K562 (cell line): ENCODE data around the gene ZNF286A. TPM values are rescaled to one million over a fixed set of nuclear protein-coding genes. Genes with fewer than 3 reads are reported as not detected.
"Not testable (repeated sequence)": the region's sequence is repeated elsewhere in the genome, so short reads cannot be mapped to it uniquely, and the experiment has no call there.

ENCODE experiments used
- ATAC-seq: fragments of 200-7000 bp; cut with Tn5 transposase; 3 replicates; pipeline ENCODE4 v1.9.1; 2020; ENCODE audit warnings: moderate library complexity
- BruUV-seq: library from RNA; stranded (reverse); fragments of 400-500 nt; replicated peaks from 2 replicates; lab custom pipeline; 2021; lab: Mats Ljungman, UMichigan
- CTCF ChIA-PET: fragments of 300-600 bp; formaldehyde crosslinking; extraction: SDS; loops from one replicate; lab custom pipeline; 2021; ENCODE audit warnings: low intra/inter-chr PET ratio; lab: Yijun Ruan, JAX
- POLR2A ChIA-PET: fragments of 300-600, 350-650 bp; sonication (Branson Sonifier 250); formaldehyde crosslinking; extraction: SDS; loops from one replicate; lab custom pipeline; 2021; ENCODE audit warnings: antibody characterized with exemption, inconsistent platforms; lab: Yijun Ruan, JAX
- DNase-seq, 4 experiments: peaks; one replicate each; pipeline versions ENCODE4 v3.0.0 to v3.0.0-alpha.2; 2011 to 2018; ENCODE audit warnings: low spot score in 3 of 4, mixed read lengths in 3 of 4; ENCODE audit errors: extremely low read depth in 1 of 4
- FAIRE-seq: peaks from 2 replicates; lab custom pipeline; 2011; peaks lifted over from hg19 to GRCh38; lab: Jason Lieb, UNC
- H2AFZ ChIP-seq: 2 replicates; pipeline ENCODE4 v1.6.0; 2011; ENCODE audit warnings: low read depth, low read length, control low read depth, inconsistent platforms
- H3K27ac ChIP-seq: fragments of 200-600 bp; 3 replicates; pipeline ENCODE4 v1.8.0; 2011; ENCODE audit warnings: low read depth, mild to moderate bottlenecking, control low read depth, inconsistent platforms, low read length, moderate library complexity, mixed read lengths; ENCODE audit errors: extremely low read depth
- H3K27me3 ChIP-seq, 2 experiments: fragments of 300-600 bp in 1 of 2; 2 replicates in 1 of 2; 3 replicates in 1 of 2; pipeline versions ENCODE4 v1.6.0 to v1.8.0; 2011; ENCODE audit warnings: inconsistent platforms in 2 of 2, low read length in 2 of 2, mild to moderate bottlenecking in 1 of 2, mixed read lengths in 1 of 2, moderate library complexity in 1 of 2; ENCODE audit not compliant: control insufficient read depth in 2 of 2, insufficient read depth in 2 of 2
- H3K36me3 ChIP-seq: fragments of 300-600 bp; 3 replicates; pipeline ENCODE4 v1.8.0; 2011; ENCODE audit warnings: mild to moderate bottlenecking, low read length, inconsistent platforms; ENCODE audit not compliant: control insufficient read depth, insufficient read depth
- H3K4me1 ChIP-seq, 2 experiments: fragments of 200-600 bp in 1 of 2; replicated peaks in 1 of 2; 2 replicates in 1 of 2; 3 replicates in 1 of 2; pipeline versions ENCODE4 v1.5.1 to v1.8.0; 2011; ENCODE audit warnings: inconsistent platforms in 2 of 2, low read length in 2 of 2, mild to moderate bottlenecking in 1 of 2, mixed read lengths in 1 of 2, moderate library complexity in 1 of 2; ENCODE audit not compliant: control insufficient read depth in 2 of 2, insufficient read depth in 2 of 2
- H3K4me2 ChIP-seq: 2 replicates; pipeline ENCODE4 v1.6.1; 2011; ENCODE audit warnings: low read length, control low read depth, inconsistent platforms, mixed read lengths; ENCODE audit not compliant: insufficient read depth
- H3K4me3 ChIP-seq: fragments of 200-600 bp; sonication (generic), shearing (Covaris generic); 2 replicates; pipeline ENCODE4 v1.5.1; 2016; ENCODE audit warnings: control low read depth, inconsistent platforms
- H3K79me2 ChIP-seq: fragments of 200-600 bp; 3 replicates; pipeline ENCODE4 v1.8.0; 2011; ENCODE audit warnings: low read length, inconsistent platforms; ENCODE audit not compliant: control insufficient read depth, insufficient read depth
- H3K9ac ChIP-seq, 2 experiments: 2 replicates each; pipeline versions ENCODE4 v1.6.0 to v1.6.1; 2011; ENCODE audit warnings: low read depth in 2 of 2, low read length in 2 of 2, control low read depth in 1 of 2, inconsistent platforms in 1 of 2, mild to moderate bottlenecking in 1 of 2, mixed read lengths in 1 of 2; ENCODE audit not compliant: insufficient read depth in 1 of 2
- H3K9me1 ChIP-seq: one replicate; pipeline ENCODE4 v1.6.0; 2011; ENCODE audit warnings: inconsistent platforms, mild to moderate bottlenecking, low read length, moderate library complexity; ENCODE audit not compliant: control insufficient read depth, insufficient read depth
- H3K9me3 ChIP-seq: replicated peaks from 2 replicates; pipeline ENCODE4 v1.5.1; 2011; ENCODE audit warnings: low read depth, low read length, inconsistent platforms; ENCODE audit not compliant: control insufficient read depth, insufficient read depth
- H4K20me1 ChIP-seq: replicated peaks from 2 replicates; pipeline ENCODE4 v1.6.1; 2011; ENCODE audit warnings: low read length, inconsistent platforms, mixed read lengths; ENCODE audit not compliant: control insufficient read depth, insufficient read depth
- HDGF ChIP-seq: fragments of 450-650 bp; IDR thresholded peaks from 2 replicates; pipeline ENCODE4 v1.6.1; 2016
- NFE2 ChIP-seq: IDR thresholded peaks from 2 replicates; pipeline ENCODE4 v1.6.1; 2014; ENCODE audit warnings: antibody characterized with exemption, low read depth
- STAG1 ChIP-seq: sonication (generic); formaldehyde crosslinking; IDR thresholded peaks from 2 replicates; pipeline ENCODE4 v1.5.0; 2020; ENCODE audit warnings: missing genetic modification reagents, borderline replicate concordance
- TAF15 ChIP-seq: fragments of 200-400 bp; formaldehyde crosslinking; IDR thresholded peaks from 2 replicates; pipeline ENCODE4 v1.6.1; 2017; ENCODE audit warnings: mild to moderate bottlenecking, low read depth, low read length, moderate library complexity
- YBX1 ChIP-seq: fragments of 450-650 bp; IDR thresholded peaks from 2 replicates; pipeline ENCODE4 v1.7.1; 2016; ENCODE audit warnings: mild to moderate bottlenecking
- ZBTB1 ChIP-seq: sonication (generic); formaldehyde crosslinking; IDR thresholded peaks from 2 replicates; pipeline ENCODE4 v1.8.1; 2023; ENCODE audit warnings: missing genetic modification reagents, low read depth, mild to moderate bottlenecking, borderline replicate concordance
- WGBS: fragments of 100-300 bp; shearing (Covaris generic); methylation state at CpG from one replicate; pipeline ENCODE4 v1.1.6; 2016; ENCODE audit warnings: low coverage, mixed read lengths; ENCODE audit not compliant: insufficient coverage; ENCODE audit errors: missing lambda C conversion rate; 5-methylcytosine and 5-hydroxymethylcytosine counted together
- in situ Hi-C: fragments of 300-500 bp; cut with MboI; formaldehyde crosslinking; loops from 4 replicates; pipeline ENCODE4 v1.15.0; 2018; ENCODE audit warnings: inconsistent platforms, mixed read lengths
- intact Hi-C: fragments of 100-400 bp; cut with micrococcal nuclease; formaldehyde crosslinking; loops from 2 replicates; pipeline ENCODE4 v1.14.2; 2022
- polyA plus RNA-seq, 8 experiments: library from polyadenylated mRNA; depleted of rRNA in 4 of 8; stranded (reverse) in 5 of 8; unstranded in 3 of 8; fragments of >200 nt; fragmentation: Nextera tagmentation in 2 of 8; fragmentation: Illumina TruSeq in 1 of 8; extraction: Ambion mirVana in 2 of 8; extraction: Trizol in 1 of 8; gene quantifications; 2 replicates each; pipeline versions ENCODE4 v1.2.1 to v1.2.3, GENCODE V29; 2011 to 2014; ENCODE audit warnings: inconsistent platforms in 1 of 8, missing spikeins in 1 of 8
- total RNA-seq, 7 experiments: library from RNA; depleted of rRNA in 6 of 7; stranded (reverse); fragments of >200 nt in 6 of 7; fragmentation: Illumina TruSeq in 2 of 7; extraction: Trizol in 2 of 7; gene quantifications; 2 replicates each; pipeline versions ENCODE4 v1.2.1 to v1.2.3, GENCODE V29; 2011 to 2021; ENCODE audit warnings: low replicate concordance in 1 of 7

ZNF286A gene
- total and polyA plus RNA-seq, 9 of the 15 experiments (the other 6 are each of a cell fraction or from before 2014, with no cell fraction given) = 9.0 to 23.1 (median 16.6) TPM

DNA sequence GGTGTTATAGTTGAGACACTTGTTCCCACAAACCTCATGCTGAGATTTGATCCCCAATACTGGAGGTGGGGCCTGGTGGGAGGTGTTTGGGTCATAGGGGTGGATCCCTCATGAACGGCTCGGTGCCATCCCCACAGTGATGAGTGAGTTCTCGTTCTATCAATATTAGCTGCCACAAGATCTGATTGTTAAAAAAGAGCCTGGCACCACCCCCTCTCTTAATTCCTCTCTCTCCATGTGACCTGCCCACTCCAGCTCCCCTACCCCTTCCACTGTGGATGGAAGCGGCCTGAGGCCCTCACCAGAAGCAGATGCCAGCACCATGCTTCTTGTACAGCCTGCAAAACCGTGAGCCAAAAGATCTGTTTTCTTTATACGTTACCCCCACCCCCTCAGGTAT, 46.6 kb upstream of the ZNF286A start (continued):
- TF ChIP-seq TAF15 (no peak), HDGF (no peak), STAG1 (CRISPR knock-in tag) (no peak)

GRCh38 chr17:15654401-15654800, 45.2 kb upstream of the ZNF286A start:
- DNase-seq, H3K9me3 ChIP-seq, CTCF ChIA-PET, H3K27me3 ChIP-seq, FAIRE-seq, H4K20me1 ChIP-seq, in situ Hi-C loops, H3K79me2 ChIP-seq, BruUV-seq, H3K4me3 ChIP-seq, H3K9me1 ChIP-seq, H3K36me3 ChIP-seq, H3K27ac ChIP-seq, H2AFZ ChIP-seq, H3K9ac ChIP-seq, POLR2A ChIA-PET, intact Hi-C loops, H3K4me2 ChIP-seq, ATAC-seq: not testable (repeated sequence)
- WGBS = 29% methylated on average over 2 of the region's 3 CpGs
- H3K4me1 ChIP-seq = peaks cover 10 to 11% of the 10 kb centered on the region in 2 experiments

DNA sequence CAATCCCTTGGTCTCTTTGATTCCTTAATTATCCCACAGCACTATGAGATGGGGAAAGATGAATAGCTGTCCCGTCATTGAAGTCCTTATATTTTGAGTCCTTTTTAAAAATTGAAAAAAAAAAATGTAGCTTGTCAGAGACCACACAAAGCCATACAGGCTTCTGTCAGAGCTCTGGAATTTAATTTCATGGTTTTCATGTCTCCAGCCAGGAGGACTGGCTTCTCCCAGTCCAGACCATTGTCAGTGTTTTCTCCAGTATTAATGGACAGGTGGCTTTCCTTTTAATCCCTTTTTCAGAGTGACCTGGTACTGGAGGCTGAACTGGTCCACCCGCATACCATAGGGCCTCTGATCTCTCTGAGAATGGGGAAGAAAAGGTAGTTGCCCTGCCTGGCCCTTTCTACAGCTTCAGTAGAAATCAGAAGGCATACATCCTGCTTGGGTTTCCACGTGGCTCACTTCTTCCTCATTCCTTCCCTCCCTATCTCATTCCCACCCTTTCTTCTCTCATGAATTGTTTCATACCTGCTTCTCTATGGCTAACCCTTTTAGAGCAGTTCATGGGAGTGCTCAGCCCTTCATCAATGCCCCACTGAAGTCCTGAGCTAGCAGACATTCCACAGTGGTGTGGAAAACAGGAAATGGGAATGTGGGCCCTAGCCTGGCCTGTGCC, 44.5 kb upstream of the ZNF286A start:
- TF ChIP-seq NFE2 = no peak
- TF ChIP-seq ZBTB1 = no peak
- no peak for TF ChIP-seq YBX1
- WGBS = 54% methylated on average over 3 of the region's 3 CpGs

More for the DNA sequence above, 44.5 kb upstream of the ZNF286A start:
- Histone ChIP-seq H3K4me2 (no peak overlapping the region), H3K9me1 (no peaks in the 10 kb centered on the region), H3K9ac (no peak overlapping the region), H3K79me2 (no peaks in the 10 kb centered on the region), H3K4me1 (peaks cover 10 to 11% of the 10 kb centered on the region in 2 experiments), H4K20me1 (no peaks in the 10 kb centered on the region), H3K27me3 (no peaks in the 10 kb centered on the region), H2AFZ (no peak overlapping the region), H3K4me3 (no peak overlapping the region), H3K9me3 (no peaks in the 10 kb centered on the region), H3K27ac (no peak overlapping the region), H3K36me3 (no peaks in the 10 kb centered on the region; the same call in 2 of the 3 replicates)
- no peak for ATAC-seq
- CTCF ChIA-PET = no interaction called here
- in situ Hi-C loops (no loop called here), intact Hi-C loops (no loop called here)
- DNase-seq = no peak
- no peak for FAIRE-seq
- POLR2A ChIA-PET = no interaction called here
- no TSS peak for BruUV-seq
